ENCODE measurements around the gene IFNA16. TPM values are rescaled to one million over a fixed set of nuclear protein-coding genes. Genes with fewer than 3 reads are reported as not detected.
A peak's percentile ranks its signal among the peaks of the same experiment; 100 is the strongest.
"Not testable (repeated sequence)": the region's sequence is repeated elsewhere in the genome, so short reads cannot be mapped to it uniquely, and the experiment has no call there.

The IFNA16 gene
- total RNA-seq, 2 experiments from 2014 or later: not detected

DNA sequence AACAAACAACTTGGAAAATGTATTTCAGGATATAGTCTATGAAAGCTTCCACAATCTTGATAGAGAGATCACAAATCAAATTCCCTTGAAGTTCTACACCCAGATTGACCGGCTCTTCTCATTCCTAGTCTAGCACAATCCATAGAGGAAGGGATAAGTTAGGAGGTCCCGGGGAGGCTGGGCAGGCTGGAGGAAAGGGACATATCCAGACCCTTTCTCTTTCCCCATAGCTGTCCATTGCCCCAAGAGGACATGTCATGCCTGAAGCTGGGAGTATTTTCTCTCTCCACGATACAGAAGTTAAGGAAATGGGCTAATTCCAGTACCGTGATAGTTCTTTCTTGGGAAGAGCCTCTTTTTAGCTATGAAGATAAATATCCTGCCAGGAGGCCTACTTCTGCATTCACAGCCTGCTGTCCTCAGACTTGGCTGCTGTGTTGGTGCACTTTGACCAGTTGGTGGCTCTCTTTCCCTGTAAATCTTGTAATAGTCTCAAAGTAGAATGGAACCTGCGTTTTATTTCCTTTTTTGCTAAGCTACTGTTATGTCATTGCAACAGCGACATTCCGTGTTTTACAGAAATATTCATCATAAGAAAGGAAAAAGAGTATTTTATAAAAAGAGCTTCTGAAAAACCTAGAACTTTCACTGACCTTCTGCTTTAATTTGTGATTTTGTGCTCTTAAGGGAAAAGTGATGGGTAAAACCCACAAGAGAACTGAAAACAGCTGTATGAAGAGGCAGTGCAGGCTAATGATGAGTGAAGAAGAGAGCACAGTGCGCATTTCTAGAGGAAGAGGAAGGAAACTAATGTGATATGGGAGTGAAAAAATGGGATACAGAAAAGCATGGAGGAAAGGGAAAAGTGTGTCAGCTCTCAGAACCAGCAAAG is 18.6 kb upstream of the IFNA16 start:
- not testable (repeated sequence) for H3K4me1 ChIP-seq (ENCODE audit: insufficient read depth, low read length); H3K27ac Mint-ChIP-seq; H3K9me3 Mint-ChIP-seq; H3K4me3 ChIP-seq (ENCODE audit: low read length); H3K27ac ChIP-seq (ENCODE audit: low read depth in 1 of 2, low read length in 2 of 2); H3K9me3 ChIP-seq (ENCODE audit: control insufficient read depth in 1 of 2, insufficient read depth in 1 of 2, low read length in 2 of 2); H3K36me3 ChIP-seq (ENCODE audit: insufficient read depth, low read length); H3K27me3 ChIP-seq (ENCODE audit: control insufficient read depth in 1 of 2, insufficient read depth in 2 of 2, low read length in 2 of 2); H3K27me3 Mint-ChIP-seq; H3K36me3 Mint-ChIP-seq (ENCODE audit: low read depth)
- DNase-seq: peak in 5 of 14 experiments; percentile 5 to 67 (median 53)
- POLR2A ChIA-PET: interaction anchor here (1.1 kb wide), 1 partner anchor 93 kb away, joined by 3 read pairs; no protein-coding TSS in a partner anchor
- peak; percentile 66 for TF ChIP-seq CTCF (IDR thresholded peaks at IDR 0.05)
- ATAC-seq (ENCODE audit: poor library complexity): peak; percentile 74
- H3K4me3 Mint-ChIP-seq: peak overlapping the region; percentile 23
- intact Hi-C loops (cut with DNase I, micrococcal nuclease): loop anchor here (1.0 to 5.0 kb wide), 3 partner anchors 217 to 554 kb away; no protein-coding TSS in a partner anchor
- peaks cover 20% of the 10 kb centered on the region for H3K4me1 Mint-ChIP-seq (ENCODE audit: low read depth)
- CTCF ChIA-PET: interaction anchor here (0.6 to 1.5 kb wide), 6 partner anchors 13 to 218 kb away, joined by 3 to 5 read pairs (median 4); no protein-coding TSS in a partner anchor

- H3K27ac Mint-ChIP-seq: no peak overlapping the region
- ChIA-PET CTCF (interaction anchor here (1.3 kb wide), 1 partner anchor 18 kb away, joined by 3 read pairs; no protein-coding TSS in a partner anchor), POLR2A (no interaction called here)
- no peak for ATAC-seq (ENCODE audit: poor library complexity)
- intact Hi-C loops (cut with DNase I, micrococcal nuclease): loop anchor here in 1 of 2 experiments (5.0 kb wide), 1 partner anchor 558 kb away; no protein-coding TSS in a partner anchor
- TF ChIP-seq CTCF (IDR thresholded peaks at IDR 0.05): no peak
- no peaks in the 10 kb centered on the region for H3K27me3 Mint-ChIP-seq
- Histone ChIP-seq H3K4me1 (ENCODE audit: insufficient read depth, low read length) (no peaks in the 10 kb centered on the region), H3K27ac (ENCODE audit: low read depth in 1 of 2, low read length in 2 of 2) (no peak overlapping the region), H3K9me3 (ENCODE audit: control insufficient read depth in 1 of 2, insufficient read depth in 1 of 2, low read length in 2 of 2) (no peaks in the 10 kb centered on the region), H3K4me3 (ENCODE audit: low read length) (no peak overlapping the region), H3K36me3 (ENCODE audit: insufficient read depth, low read length) (no peaks in the 10 kb centered on the region), H3K27me3 (ENCODE audit: control insufficient read depth in 1 of 2, insufficient read depth in 2 of 2, low read length in 2 of 2) (no peaks in the 10 kb centered on the region)
- DNase-seq: no peak
- H3K4me1 Mint-ChIP-seq (ENCODE audit: low read depth): peaks cover 20% of the 10 kb centered on the region
- no peak overlapping the region for H3K4me3 Mint-ChIP-seq
- H3K36me3 Mint-ChIP-seq (ENCODE audit: low read depth): no peaks in the 10 kb centered on the region
- H3K9me3 Mint-ChIP-seq: no peaks in the 10 kb centered on the region
Measured at GRCh38 chr9:21234153-21234687, 17.1 kb upstream of the IFNA16 start.

DNA sequence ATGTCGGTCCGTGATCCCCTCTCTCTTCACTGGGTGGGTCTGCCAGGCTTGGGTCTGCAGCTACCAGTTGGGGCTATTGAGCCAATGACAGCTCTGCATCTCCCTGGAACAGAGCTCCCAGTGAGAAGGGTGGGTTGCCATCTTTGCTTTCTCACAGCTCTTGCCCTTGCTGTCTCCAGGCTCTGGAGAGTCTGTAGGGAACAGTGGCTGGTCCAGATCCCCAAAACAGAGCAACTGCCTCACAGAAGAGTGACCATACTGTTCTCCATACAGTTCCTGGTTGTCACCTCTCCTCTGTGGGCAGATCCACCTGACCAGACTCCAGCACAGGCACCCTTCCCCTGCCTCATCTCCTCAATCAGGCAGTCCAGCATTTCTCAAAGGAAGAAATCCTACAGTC is 16.1 kb upstream of the IFNA16 start:
- intact Hi-C loops (cut with DNase I, micrococcal nuclease): loop anchor here in 1 of 2 experiments (5.0 kb wide), 1 partner anchor 559 kb away; no protein-coding TSS in a partner anchor
- POLR2A ChIA-PET: no interaction called here

More for the DNA sequence above, 16.1 kb upstream of the IFNA16 start:
- no peak for TF ChIP-seq CTCF (IDR thresholded peaks at IDR 0.05)
- no peaks in the 10 kb centered on the region for H3K4me1 ChIP-seq (ENCODE audit: insufficient read depth, low read length)
- no peak overlapping the region for H3K27ac ChIP-seq (ENCODE audit: low read depth in 1 of 2, low read length in 2 of 2)
- Mint-ChIP-seq H3K9me3 (no peaks in the 10 kb centered on the region), H3K4me1 (ENCODE audit: low read depth) (peaks cover 20% of the 10 kb centered on the region), H3K27ac (no peak overlapping the region), H3K4me3 (no peak overlapping the region), H3K36me3 (ENCODE audit: low read depth) (no peaks in the 10 kb centered on the region), H3K27me3 (no peaks in the 10 kb centered on the region)
- ATAC-seq (ENCODE audit: poor library complexity) (no peak), DNase-seq (no peak)
- no peaks in the 10 kb centered on the region for H3K27me3 ChIP-seq (ENCODE audit: control insufficient read depth in 1 of 2, insufficient read depth in 2 of 2, low read length in 2 of 2)
- H3K36me3 ChIP-seq (ENCODE audit: insufficient read depth, low read length): no peaks in the 10 kb centered on the region
- CTCF ChIA-PET: no interaction called here
- H3K4me3 ChIP-seq (ENCODE audit: low read length): no peak overlapping the region
- H3K9me3 ChIP-seq (ENCODE audit: control insufficient read depth in 1 of 2, insufficient read depth in 1 of 2, low read length in 2 of 2): no peaks in the 10 kb centered on the region

All from CD4-positive, alpha-beta T cell (primary cell).